Spleen (tissue), 7 donors: ENCODE results near the gene MASP1.

Source experiments
- POLR2A ChIP-seq, 3 donors: fragments of 450-650 bp; IDR thresholded peaks; one replicate each; pipeline ENCODE4 v1.5.1; 2017; ENCODE audit warnings: antibody characterized with exemption in 3 of 3, mild to moderate bottlenecking in 1 of 3
- POLR2AphosphoS5 ChIP-seq, 3 donors: sonication (generic); formaldehyde crosslinking; IDR thresholded peaks; one replicate each; pipeline ENCODE4 v1.5.1; 2017; ENCODE audit warnings: antibody characterized with exemption in 3 of 3
- TF ChIP-seq, protein P1 (sequence below), 11 experiments: fragments of 200-600 bp in 7 of 11; fragments of 450-650 bp in 4 of 11; sonication (generic) in 4 of 11; IDR thresholded peaks in 8 of 11; conservative IDR thresholded peaks in 3 of 11; 1 replicate in 7 of 11; 2 replicates in 4 of 11; pipeline versions ENCODE4 v1.4.0 to v1.8.0; 2016 to 2021; ENCODE audit warnings: antibody characterized with exemption in 11 of 11, inconsistent platforms in 4 of 11, mild to moderate bottlenecking in 1 of 11
- donor health status: DM: no; HTN: no; CAD: no; lungs with moderate emphysema.
- donor health status: DM: no; HTN: no; CAD: no.
- donor health status: DM: no; HTN: no; CAD: no.

GRCh38 chr3:187263270-187263669 is 28.3 kb downstream of the MASP1 start:
- TF ChIP-seq, protein P1, sequence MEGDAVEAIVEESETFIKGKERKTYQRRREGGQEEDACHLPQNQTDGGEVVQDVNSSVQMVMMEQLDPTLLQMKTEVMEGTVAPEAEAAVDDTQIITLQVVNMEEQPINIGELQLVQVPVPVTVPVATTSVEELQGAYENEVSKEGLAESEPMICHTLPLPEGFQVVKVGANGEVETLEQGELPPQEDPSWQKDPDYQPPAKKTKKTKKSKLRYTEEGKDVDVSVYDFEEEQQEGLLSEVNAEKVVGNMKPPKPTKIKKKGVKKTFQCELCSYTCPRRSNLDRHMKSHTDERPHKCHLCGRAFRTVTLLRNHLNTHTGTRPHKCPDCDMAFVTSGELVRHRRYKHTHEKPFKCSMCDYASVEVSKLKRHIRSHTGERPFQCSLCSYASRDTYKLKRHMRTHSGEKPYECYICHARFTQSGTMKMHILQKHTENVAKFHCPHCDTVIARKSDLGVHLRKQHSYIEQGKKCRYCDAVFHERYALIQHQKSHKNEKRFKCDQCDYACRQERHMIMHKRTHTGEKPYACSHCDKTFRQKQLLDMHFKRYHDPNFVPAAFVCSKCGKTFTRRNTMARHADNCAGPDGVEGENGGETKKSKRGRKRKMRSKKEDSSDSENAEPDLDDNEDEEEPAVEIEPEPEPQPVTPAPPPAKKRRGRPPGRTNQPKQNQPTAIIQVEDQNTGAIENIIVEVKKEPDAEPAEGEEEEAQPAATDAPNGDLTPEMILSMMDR (IDR thresholded peaks at IDR 0.05 in 8 of 11, conservative IDR thresholded peaks at IDR 0.05 in 3 of 11), result no peak
- TF ChIP-seq POLR2AphosphoS5 (IDR thresholded peaks at IDR 0.05) (no peak), POLR2A (IDR thresholded peaks at IDR 0.05) (no peak)
